ENCODE results near the gene ADGRV1.

The ADGRV1 gene

DNA sequence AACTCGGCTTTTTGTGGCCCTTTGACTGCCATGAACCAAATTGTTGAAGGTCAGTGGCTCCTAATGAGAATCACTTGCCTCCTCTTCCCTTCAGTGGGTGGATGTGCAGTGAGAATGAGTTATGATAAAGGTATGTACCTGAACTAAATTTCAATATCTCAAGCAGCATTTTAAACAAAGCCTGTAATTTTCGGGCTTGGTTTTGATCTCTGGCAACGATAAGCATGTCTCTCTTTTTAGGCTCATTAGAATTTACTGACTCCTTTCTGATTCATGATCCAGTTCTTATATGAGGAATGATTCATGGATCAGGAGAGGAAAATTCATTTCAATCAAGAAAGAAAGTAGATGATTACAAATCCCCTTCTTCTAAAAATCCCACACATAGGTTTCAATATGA, 519.0 kb downstream of the ADGRV1 start:
- DNase-seq: no peak

- peak in 1 of 3 experiments; percentile 77 for DNase-seq
Observed at GRCh38 chr5:91079037-91079436, 520.4 kb downstream of the ADGRV1 start.

DNA sequence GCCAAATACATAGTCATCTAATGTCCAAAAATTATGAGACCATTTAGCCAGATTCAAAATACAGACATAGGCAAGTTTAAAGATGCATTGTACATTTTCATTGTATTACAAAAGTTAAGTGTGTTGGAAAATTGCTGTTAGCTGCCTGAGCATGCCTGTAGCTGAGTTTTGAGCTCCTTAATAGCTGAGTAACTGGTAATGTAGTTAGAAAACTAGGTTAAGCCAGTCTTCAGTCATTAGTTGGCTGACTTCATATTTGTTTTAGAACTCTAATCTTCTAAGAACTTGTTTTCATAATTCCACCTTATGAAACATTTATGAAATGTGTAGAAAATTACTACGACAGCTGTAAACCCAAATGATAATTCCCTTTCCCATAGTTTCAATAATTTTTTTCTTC, 531.2 kb downstream of the ADGRV1 start:
- no peak for DNase-seq

DNA sequence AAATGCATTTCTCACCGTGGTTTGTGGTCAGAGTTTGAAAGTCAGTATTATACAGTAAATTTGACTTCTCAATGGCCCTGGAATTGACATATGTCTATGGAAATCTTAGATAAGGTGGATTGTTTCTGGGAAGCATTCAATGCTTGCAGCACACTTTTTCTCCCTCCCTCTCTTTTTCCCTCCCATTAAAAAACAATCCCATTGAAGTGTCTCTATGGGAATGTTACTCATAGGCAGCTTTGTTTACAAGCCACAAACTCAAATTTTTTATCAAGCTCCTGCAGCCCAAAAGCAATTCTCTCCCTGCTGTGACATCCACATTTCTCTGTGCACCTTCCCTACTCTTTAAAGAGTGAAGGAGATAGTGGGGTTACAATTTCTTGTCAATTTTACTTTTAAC, 532.4 kb downstream of the ADGRV1 start:
- DNase-seq: no peak

DNA sequence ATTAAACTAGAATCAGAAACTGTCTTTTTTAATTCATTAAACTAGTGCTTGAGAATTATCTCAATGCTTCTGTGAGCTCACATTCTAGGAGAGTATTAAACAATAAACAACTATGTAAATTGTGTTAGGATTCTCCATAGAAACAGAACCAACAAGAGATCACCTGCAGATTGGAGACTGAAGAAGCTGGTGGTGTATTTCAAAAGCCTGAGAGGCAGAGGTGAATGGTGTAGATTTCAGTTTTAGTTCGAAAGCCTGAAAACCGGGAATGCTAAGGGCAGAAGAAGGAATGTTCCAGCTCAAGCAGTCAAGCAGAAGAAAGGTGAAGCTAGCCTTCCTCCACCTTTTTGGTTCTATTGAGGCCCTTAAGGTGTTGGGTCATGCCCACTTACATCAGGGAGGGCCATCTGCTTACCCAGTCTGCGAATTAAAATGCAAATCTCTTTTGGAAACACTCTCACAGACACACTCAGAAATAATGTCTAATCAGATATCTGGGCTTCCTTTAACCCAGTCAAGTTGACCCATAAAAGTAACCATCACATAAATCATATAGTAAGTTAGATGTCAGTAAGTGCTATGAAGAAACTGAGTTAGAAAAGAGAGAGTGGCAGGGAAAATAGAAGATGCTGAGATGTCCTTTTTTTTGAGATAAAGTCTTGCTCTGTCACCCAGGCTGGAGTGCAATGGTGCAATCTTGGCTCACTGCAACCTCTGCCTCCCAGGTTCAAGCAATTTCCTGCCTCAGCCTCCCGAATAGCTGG, 533.1 kb downstream of the ADGRV1 start:
- no peak for DNase-seq

DNA sequence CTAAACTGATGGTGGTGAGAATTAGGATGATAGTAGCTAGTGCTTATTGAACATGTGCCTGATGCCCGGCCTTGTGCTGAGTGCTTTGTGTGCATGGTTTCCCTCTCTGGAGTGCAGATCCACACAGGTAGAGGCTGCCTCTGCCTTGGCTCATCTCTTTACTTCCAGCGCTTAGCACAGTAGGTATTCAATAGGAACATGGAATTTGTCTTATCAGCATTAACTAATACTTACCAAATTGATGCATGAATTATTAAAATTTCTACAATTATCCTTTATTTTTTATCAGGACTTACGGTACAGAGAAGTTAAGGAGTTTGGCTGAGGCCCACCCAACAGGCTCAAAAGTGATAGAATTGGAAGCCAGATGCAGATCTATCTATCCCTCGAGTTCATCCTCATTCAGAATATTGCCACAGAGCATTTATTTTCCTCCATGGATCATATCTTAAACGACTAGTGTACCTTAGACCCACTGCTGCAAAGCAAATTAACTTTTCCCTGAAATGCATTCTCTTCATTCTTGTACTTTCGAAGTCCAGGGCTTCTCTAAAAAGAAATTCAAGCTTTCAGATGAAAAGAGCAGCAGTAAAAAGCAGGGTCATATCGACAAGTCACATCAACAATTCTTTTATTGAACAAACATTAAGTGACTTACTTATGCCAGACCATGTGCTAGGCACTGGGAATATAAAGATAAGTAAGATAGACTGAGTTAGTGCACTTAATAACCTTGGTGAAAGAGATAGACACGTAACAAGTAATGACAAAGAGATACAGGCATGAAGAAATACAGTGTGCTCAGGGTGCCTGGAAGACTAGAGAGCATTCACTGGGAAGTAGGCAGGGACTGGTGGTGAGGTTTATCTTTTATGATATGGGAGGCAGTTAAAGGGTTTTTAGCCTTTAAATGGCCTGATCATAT, 534.5 kb downstream of the ADGRV1 start:
- DNase-seq: no peak

GRCh38 chr5:91095313-91095712, 536.7 kb downstream of the ADGRV1 start:
- DNase-seq: no peak

- no peak for DNase-seq
Observed at GRCh38 chr5:91095786-91096385, 537.3 kb downstream of the ADGRV1 start.

DNA sequence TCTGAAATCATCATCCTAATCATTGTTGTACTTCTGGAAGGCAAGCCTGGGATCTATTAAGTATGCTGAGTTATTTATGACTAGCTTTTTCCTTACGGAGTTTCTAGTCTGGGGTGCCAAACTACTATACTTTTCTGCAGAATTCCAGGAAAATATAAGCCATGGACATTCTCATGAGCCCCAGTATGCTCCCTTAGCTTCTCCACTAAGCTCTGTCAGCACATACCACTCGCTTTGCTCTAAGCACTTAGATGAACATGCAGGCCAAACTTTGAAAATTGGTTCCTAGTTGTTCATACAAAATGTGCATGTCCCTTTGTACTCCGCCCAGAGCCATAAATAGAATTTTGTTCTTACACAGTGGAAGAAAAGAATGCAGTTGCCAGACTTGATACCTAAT, 539.9 kb downstream of the ADGRV1 start:
- no peak for DNase-seq

- peak; percentile 20 to 71 (median 31) for DNase-seq
Observed at GRCh38 chr5:91101600-91102379, 543.2 kb downstream of the ADGRV1 start.

GRCh38 chr5:91103353-91104061, 544.9 kb downstream of the ADGRV1 start:
- no peak for DNase-seq

DNA sequence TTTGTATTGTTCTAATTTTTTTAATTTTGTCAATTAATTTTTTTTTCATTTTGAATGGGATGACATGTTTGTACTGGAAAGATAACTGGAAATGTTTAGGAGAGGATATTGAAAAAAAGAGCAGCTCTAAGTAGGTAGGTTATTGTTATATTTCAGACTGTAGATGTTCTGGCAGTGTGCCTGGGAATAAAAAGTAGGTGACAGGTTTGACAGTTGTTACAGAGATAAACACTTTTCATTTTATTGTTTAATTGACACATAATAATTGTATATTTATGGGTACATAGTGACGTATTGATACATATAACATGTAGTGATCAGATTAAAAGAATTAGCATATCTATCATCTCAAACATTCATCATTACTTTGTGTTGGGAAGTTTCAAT, 545.5 kb downstream of the ADGRV1 start:
- no peak for DNase-seq

GRCh38 chr5:91106842-91107511, 548.4 kb downstream of the ADGRV1 start:
- no peak for DNase-seq

DNA sequence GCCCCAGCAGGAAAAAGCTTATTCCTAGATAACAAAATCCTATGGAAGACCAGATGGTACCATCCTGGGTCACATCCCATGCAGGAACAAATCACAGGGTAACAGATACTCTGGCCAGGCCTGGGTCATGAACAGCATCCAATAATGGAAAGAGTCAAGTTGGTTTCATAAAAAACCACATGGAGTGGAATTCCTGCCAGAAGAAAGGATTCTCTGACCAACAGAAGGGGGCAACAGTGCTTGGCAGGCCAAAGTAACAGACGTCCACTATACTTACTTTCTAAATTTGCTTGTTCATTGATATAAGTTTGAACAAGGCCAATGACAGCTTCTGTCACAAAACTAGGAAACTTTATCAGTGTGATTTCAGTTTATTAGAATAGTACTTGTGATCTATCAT, 551.0 kb downstream of the ADGRV1 start:
- DNase-seq: no peak

GRCh38 chr5:91110686-91111085, 552.1 kb downstream of the ADGRV1 start:
- no peak for DNase-seq

- DNase-seq: no peak
Observed at GRCh38 chr5:91111473-91112238, 553.1 kb downstream of the ADGRV1 start.

DNA sequence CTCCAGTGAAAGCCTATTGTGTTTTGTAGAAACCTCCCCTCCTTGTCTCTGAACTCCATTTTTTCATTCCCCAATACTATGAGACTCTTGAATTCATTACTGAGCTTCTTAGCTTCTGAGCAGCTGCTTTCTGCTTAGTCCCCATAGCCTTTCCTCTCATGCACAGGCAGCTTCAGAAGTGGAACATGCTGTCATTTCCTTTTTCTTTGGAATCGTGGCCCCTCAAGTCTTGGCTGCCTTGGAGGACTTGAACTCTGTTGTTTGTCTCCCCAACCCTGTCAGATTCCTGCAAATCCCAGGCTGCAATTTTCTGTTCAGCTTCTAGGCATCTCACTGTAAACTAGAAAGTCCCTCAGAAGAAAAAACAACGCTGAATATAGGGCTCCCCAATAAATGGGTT, 556.1 kb downstream of the ADGRV1 start:
- no peak for DNase-seq

DNA sequence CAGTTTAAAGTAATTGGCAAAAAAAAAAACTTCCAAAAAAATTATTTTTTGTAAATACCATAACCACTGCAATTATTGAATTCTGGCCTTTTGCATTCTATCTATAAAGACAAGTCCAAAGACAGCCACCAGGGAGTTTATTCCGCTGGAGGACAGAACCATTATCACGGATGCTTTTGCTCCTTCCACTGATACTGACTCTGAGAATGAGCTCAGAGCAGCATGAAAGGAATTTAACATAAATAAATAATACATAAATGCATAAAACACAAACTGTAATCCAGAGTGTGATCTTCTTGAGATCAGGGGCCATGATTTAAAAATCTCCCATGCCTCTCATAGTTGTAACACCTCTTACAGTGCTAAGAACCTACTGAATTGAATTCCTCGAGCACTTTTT, 559.8 kb downstream of the ADGRV1 start:
- DNase-seq: no peak

- no peak for DNase-seq
Observed at GRCh38 chr5:91118796-91119195, 560.2 kb downstream of the ADGRV1 start.

- peak in 1 of 3 experiments; percentile 33 for DNase-seq
Observed at GRCh38 chr5:91119217-91119616, 560.6 kb downstream of the ADGRV1 start.
